ENCODE measurements around the gene ANKRD44.

ANKRD44 gene

DNA sequence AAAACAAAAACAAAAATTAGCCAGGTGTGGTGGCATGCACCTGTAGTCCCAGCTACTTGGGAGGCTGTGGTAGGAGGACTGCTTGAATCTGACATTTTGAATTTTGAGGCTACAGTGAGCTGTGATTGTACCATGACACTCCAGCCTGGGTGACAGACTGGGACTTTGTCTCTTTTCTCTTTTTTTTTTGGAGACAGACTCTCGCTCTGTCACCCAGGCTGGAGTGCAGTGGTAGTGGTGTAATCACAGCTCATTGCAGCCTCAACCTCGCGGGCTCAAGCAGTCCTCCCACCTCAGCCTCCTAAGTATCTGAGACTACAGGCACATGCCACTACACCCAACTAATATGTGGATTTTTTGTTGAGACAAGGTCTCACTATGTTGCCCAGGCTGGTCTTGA, 35.6 kb downstream of the ANKRD44 start:
- TF ChIP-seq, protein P1, sequence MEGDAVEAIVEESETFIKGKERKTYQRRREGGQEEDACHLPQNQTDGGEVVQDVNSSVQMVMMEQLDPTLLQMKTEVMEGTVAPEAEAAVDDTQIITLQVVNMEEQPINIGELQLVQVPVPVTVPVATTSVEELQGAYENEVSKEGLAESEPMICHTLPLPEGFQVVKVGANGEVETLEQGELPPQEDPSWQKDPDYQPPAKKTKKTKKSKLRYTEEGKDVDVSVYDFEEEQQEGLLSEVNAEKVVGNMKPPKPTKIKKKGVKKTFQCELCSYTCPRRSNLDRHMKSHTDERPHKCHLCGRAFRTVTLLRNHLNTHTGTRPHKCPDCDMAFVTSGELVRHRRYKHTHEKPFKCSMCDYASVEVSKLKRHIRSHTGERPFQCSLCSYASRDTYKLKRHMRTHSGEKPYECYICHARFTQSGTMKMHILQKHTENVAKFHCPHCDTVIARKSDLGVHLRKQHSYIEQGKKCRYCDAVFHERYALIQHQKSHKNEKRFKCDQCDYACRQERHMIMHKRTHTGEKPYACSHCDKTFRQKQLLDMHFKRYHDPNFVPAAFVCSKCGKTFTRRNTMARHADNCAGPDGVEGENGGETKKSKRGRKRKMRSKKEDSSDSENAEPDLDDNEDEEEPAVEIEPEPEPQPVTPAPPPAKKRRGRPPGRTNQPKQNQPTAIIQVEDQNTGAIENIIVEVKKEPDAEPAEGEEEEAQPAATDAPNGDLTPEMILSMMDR (IDR thresholded peaks at IDR 0.05; ENCODE audit: low read depth, low read length, missing control alignments), result no peak

DNA sequence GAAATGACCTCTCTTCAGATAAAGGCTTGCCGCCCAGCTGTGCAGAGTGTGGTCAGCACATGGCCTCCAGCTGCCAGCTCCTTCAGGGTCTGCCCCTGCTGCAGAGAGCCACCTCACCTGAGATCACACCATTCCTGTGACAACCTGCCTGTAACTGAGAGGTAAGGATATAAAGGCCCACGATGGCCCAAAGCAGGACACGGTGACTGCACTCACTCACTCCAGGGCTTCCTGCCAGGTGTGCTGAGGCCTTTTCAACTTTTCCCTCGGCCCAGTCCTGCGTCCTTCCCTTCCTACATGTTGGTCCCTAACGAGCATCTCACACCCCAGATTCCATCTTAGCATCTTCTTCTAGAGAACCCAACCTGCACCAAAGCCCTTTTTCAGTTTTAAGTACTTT, 36.2 kb downstream of the ANKRD44 start:
- TF ChIP-seq, protein P1 (IDR thresholded peaks at IDR 0.05; ENCODE audit: low read depth, low read length, missing control alignments), result no peak
- H3K4me3 ChIP-seq (replicated peaks; ENCODE audit: low read depth, low read length), result no peak overlapping the region
- DNase-seq (ENCODE audit: extremely low read depth, low read depth), result no peak

More for the DNA sequence above, 35.6 kb downstream of the ANKRD44 start:
- no peak overlapping the region for H3K4me3 ChIP-seq (replicated peaks; ENCODE audit: low read depth, low read length)
- no peak for DNase-seq (ENCODE audit: extremely low read depth, low read depth)

DNA sequence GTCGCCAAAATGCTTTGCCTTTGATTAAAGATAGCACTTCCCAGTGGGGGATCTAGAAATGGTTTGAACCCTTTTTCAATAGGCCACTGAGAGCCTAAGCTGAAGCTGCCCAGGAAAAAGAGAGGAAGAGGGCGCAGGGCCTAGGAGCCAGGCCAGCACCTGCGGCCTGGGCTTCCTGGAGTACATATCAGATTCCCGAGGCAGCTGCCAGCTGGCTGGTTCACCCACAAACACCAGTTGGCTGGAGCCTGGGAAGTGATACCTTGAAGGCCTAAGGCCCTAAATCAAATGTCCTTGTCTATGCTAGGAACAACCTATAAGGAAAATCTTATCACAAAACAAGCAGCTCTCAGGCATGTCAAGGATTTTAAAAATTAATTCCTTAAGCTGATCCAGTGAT, 37.1 kb downstream of the ANKRD44 start:
- DNase-seq (ENCODE audit: extremely low read depth, low read depth), result no peak
- TF ChIP-seq, protein P1 (IDR thresholded peaks at IDR 0.05; ENCODE audit: low read depth, low read length, missing control alignments), result no peak
- no peak overlapping the region for H3K4me3 ChIP-seq (replicated peaks; ENCODE audit: low read depth, low read length)

DNA sequence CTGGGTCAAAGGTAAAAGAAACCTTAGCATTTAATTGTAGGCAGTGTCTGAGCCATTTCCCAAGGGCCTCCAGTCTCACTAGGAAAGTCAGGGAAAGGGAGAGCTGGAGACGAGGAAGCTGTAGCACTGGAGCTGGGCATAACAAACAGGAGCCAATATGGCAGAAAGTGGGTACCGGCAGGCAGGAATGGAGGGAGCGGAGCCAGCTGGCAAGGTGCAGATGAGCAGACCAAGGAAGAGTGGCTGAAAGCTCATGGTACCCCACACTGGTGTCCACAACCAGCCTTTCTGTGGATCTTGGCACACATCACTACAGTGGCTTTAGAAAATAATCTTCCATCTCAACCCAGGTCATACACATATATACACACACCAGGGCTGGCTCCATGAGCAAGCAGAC, 40.0 kb downstream of the ANKRD44 start:
- no peak overlapping the region for H3K4me3 ChIP-seq (replicated peaks; ENCODE audit: low read depth, low read length)
- no peak for DNase-seq (ENCODE audit: extremely low read depth, low read depth)
- TF ChIP-seq, protein P1 (IDR thresholded peaks at IDR 0.05; ENCODE audit: low read depth, low read length, missing control alignments), result no peak

DNA sequence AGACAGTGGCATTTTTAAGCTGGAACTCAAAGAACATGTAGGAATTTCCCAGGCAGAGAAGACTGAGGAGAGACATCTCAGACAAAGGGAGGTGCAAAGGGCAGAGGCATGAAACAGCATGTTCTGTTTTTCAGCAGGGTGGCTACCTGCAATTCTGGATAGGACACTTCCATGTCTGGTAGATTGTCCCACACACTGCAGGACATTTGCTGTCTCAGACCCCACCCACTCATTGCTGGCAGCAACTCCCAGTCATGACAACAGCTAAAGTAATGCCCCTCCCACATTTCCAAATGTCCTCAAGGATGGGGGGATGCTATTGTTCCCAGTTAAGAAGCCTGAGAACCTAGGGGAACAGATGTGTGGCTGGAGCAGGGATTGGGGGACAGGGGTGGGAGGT, 40.8 kb downstream of the ANKRD44 start:
- no peak overlapping the region for H3K4me3 ChIP-seq (replicated peaks; ENCODE audit: low read depth, low read length)
- no peak for DNase-seq (ENCODE audit: extremely low read depth, low read depth)
- TF ChIP-seq, protein P1 (IDR thresholded peaks at IDR 0.05; ENCODE audit: low read depth, low read length, missing control alignments), result no peak

DNA sequence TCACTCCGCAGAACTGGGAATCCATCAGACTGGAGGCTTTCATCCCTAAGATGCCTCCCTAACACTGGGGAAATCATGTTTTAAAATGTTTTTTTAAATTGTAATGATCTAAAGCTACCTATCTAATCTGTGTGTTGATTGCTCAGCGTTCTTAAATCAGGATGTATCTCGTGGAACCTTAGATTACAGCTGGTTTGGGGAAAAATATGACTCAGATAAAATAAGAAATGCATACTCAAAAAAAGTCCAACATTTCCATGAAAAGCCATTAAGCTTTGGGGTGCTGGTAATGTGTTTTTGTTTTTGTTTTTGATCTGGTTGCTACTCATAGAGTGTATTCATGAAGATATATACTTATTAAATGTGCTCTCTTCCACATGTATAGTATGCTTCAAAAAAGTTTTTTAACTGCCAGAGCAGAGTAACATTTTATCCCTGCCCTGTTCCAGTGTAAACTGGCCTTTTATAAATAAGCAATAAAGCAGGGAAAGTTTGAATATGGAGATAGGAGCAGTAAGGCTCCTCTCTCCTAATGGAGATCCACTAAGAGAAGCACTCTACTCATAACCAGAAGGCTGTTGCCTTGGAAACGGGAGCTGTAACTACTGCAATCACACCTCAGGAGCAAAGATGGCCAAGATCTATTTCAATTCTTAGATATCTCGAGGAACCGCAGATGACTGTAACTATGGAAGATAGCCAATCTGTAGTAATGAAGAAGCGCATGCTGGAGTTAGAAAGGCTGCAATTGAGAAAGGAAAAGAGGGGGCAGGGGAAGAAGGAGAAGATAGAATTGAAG, 41.6 kb downstream of the ANKRD44 start:
- DNase-seq (ENCODE audit: extremely low read depth, low read depth), result no peak
- no peak overlapping the region for H3K4me3 ChIP-seq (replicated peaks; ENCODE audit: low read depth, low read length)
- TF ChIP-seq, protein P1 (IDR thresholded peaks at IDR 0.05; ENCODE audit: low read depth, low read length, missing control alignments), result no peak

Data from HFF-Myc (cell line).